SK-N-SH treated with all-trans-retinoic acid at 6 μM for 48 hours (cell line): Measurements from ENCODE around the gene PDIA3.
A peak's percentile ranks its signal among the peaks of the same experiment; 100 is the strongest.
"Not testable (repeated sequence)": the region's sequence is repeated elsewhere in the genome, so short reads cannot be mapped to it uniquely, and the experiment has no call there.

ENCODE experiments used
- ATAC-seq: fragments of 200-7000 bp; cut with Tn5 transposase; 3 replicates; pipeline ENCODE4 v1.9.1; 2020; ENCODE audit warnings: mild to moderate bottlenecking, moderate library complexity
- ARNTL ChIP-seq: fragments of 450-650 bp; formaldehyde crosslinking; IDR thresholded peaks from 2 replicates; pipeline ENCODE4 v1.5.0; 2020; ENCODE audit warnings: low read depth, mild to moderate bottlenecking, moderate library complexity, borderline replicate concordance
- BACH2 ChIP-seq: fragments of 250-450 bp; sonication (Bioruptor Pico); IDR thresholded peaks from 2 replicates; pipeline ENCODE4 v1.9.0; 2021; ENCODE audit warnings: mild to moderate bottlenecking, borderline replicate concordance
- CSDC2 ChIP-seq: fragments of 250-450 bp; sonication (Bioruptor Pico); IDR thresholded peaks from 2 replicates; pipeline ENCODE4 v1.5.0; 2020; ENCODE audit warnings: mild to moderate bottlenecking, moderate library complexity
- ESRRG ChIP-seq: fragments of 250-450 bp; sonication (Bioruptor Pico); IDR thresholded peaks from 2 replicates; pipeline ENCODE4 v1.6.1; 2021; ENCODE audit warnings: mild to moderate bottlenecking
- GLIS3 ChIP-seq: fragments of 250-450 bp; sonication (Bioruptor Pico); IDR thresholded peaks from 2 replicates; pipeline ENCODE4 v1.5.0; 2020; ENCODE audit warnings: mild to moderate bottlenecking, moderate library complexity
- ISL1 ChIP-seq: fragments of 250-450 bp; sonication (Bioruptor Pico); IDR thresholded peaks from 2 replicates; pipeline ENCODE4 v2.1.2; 2022; ENCODE audit warnings: mild to moderate bottlenecking, moderate library complexity
- PPARA ChIP-seq: fragments of 250-450 bp; sonication (Bioruptor Pico); IDR thresholded peaks from 2 replicates; pipeline ENCODE4 v1.5.0; 2020; ENCODE audit warnings: mild to moderate bottlenecking, borderline replicate concordance
- RARB ChIP-seq: fragments of 250-450 bp; sonication (Bioruptor Pico); IDR thresholded peaks from 2 replicates; pipeline ENCODE4 v1.8.0; 2021; ENCODE audit warnings: mild to moderate bottlenecking, moderate library complexity
- SNAI2 ChIP-seq: fragments of 250-450 bp; sonication (Bioruptor Pico); IDR thresholded peaks from 2 replicates; pipeline ENCODE4 v1.5.0; 2020; ENCODE audit warnings: mild to moderate bottlenecking, moderate library complexity
- TCF4 ChIP-seq: fragments of 250-450 bp; sonication (Bioruptor Pico); IDR thresholded peaks from 2 replicates; pipeline ENCODE4 v1.8.0; 2021; ENCODE audit warnings: mild to moderate bottlenecking, moderate library complexity, borderline replicate concordance
- TOX ChIP-seq: fragments of 250-450 bp; sonication (Bioruptor Pico); IDR thresholded peaks from 2 replicates; pipeline ENCODE4 v1.8.0; 2021; ENCODE audit warnings: mild to moderate bottlenecking, moderate library complexity, borderline replicate concordance
- ZC3H10 ChIP-seq: fragments of 250-450 bp; sonication (Bioruptor Pico); IDR thresholded peaks from 2 replicates; pipeline ENCODE4 v1.5.1; 2021; ENCODE audit warnings: mild to moderate bottlenecking, moderate library complexity
- ZFP3 ChIP-seq: fragments of 250-450 bp; sonication (Bioruptor Pico); IDR thresholded peaks from 2 replicates; pipeline ENCODE4 v1.5.0; 2020; ENCODE audit warnings: mild to moderate bottlenecking, moderate library complexity
- ZFP30 ChIP-seq: fragments of 450-650 bp; formaldehyde crosslinking; IDR thresholded peaks from 2 replicates; pipeline ENCODE4 v1.5.0; 2022; ENCODE audit warnings: mild to moderate bottlenecking, moderate library complexity
- ZNF565 ChIP-seq: fragments of 450-650 bp; formaldehyde crosslinking; conservative IDR thresholded peaks from 2 replicates; pipeline ENCODE4 v1.5.0; 2020; ENCODE audit warnings: low read depth, mild to moderate bottlenecking, moderate library complexity
- ZNF70 ChIP-seq: fragments of 450-650 bp; formaldehyde crosslinking; IDR thresholded peaks from 2 replicates; pipeline ENCODE4 v1.5.0; 2020; ENCODE audit warnings: mild to moderate bottlenecking, moderate library complexity
- ZNF8 ChIP-seq: fragments of 450-650 bp; formaldehyde crosslinking; IDR thresholded peaks from 2 replicates; pipeline ENCODE4 v1.5.0; 2020; ENCODE audit warnings: mild to moderate bottlenecking, moderate library complexity
- TF ChIP-seq, protein P1 (sequence below): fragments of 250-450 bp; sonication (Bioruptor Pico); IDR thresholded peaks from 2 replicates; pipeline ENCODE4 v1.5.1; 2021; ENCODE audit warnings: mild to moderate bottlenecking, moderate library complexity
- TF ChIP-seq, protein P2 (sequence below): fragments of 250-450 bp; sonication (Bioruptor Pico); IDR thresholded peaks from 2 replicates; pipeline ENCODE4 v1.5.1; 2020; ENCODE audit warnings: low read depth, mild to moderate bottlenecking, moderate library complexity
- TF ChIP-seq, protein P3 (sequence below): fragments of 250-450 bp; sonication (Bioruptor Pico); IDR thresholded peaks from 2 replicates; pipeline ENCODE4 v1.8.0; 2021; ENCODE audit warnings: low read depth, mild to moderate bottlenecking, moderate library complexity, borderline replicate concordance
- TF ChIP-seq, protein P4 (sequence below): fragments of 250-450 bp; sonication (Bioruptor Pico); IDR thresholded peaks from 2 replicates; pipeline ENCODE4 v1.5.0; 2020; ENCODE audit warnings: mild to moderate bottlenecking, moderate library complexity

PDIA3 gene

DNA sequence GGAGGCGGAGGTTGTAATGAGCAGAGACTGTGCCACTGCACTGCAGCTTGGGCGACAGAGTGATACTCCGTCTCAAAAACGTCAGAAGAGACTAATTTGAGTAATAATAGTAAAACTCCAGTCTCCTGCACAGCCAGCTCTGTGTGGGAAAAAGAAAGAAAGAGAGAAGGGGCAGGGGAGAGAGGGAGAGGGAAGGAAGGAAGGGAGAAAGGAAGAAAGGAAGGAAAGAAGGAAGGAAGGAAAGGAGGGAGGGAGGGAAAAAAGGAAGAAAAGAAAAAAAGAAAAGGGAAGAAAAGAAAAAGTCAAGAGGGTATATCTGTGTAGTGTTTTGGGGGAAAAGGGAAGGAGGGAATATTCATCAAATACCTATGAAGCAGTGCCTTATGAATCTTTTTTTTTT lies 23.1 kb upstream of the PDIA3 start:
- TF ChIP-seq TOX (no peak), CSDC2 (no peak), ARNTL (CRISPR knock-in tag) (no peak), BACH2 (no peak), ESRRG (CRISPR knock-in tag) (no peak), PPARA (CRISPR knock-in tag) (no peak), ISL1 (CRISPR knock-in tag) (no peak)
- TF ChIP-seq, protein P1, sequence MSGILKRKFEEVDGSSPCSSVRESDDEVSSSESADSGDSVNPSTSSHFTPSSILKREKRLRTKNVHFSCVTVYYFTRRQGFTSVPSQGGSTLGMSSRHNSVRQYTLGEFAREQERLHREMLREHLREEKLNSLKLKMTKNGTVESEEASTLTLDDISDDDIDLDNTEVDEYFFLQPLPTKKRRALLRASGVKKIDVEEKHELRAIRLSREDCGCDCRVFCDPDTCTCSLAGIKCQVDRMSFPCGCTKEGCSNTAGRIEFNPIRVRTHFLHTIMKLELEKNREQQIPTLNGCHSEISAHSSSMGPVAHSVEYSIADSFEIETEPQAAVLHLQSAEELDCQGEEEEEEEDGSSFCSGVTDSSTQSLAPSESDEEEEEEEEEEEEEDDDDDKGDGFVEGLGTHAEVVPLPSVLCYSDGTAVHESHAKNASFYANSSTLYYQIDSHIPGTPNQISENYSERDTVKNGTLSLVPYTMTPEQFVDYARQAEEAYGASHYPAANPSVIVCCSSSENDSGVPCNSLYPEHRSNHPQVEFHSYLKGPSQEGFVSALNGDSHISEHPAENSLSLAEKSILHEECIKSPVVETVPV (CRISPR knock-in tag): no peak
- TF ChIP-seq, protein P2, sequence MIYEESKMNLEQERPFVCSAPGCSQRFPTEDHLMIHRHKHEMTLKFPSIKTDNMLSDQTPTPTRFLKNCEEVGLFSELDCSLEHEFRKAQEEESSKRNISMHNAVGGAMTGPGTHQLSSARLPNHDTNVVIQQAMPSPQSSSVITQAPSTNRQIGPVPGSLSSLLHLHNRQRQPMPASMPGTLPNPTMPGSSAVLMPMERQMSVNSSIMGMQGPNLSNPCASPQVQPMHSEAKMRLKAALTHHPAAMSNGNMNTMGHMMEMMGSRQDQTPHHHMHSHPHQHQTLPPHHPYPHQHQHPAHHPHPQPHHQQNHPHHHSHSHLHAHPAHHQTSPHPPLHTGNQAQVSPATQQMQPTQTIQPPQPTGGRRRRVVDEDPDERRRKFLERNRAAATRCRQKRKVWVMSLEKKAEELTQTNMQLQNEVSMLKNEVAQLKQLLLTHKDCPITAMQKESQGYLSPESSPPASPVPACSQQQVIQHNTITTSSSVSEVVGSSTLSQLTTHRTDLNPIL (CRISPR knock-in tag): no peak
- TF ChIP-seq, all 23 proteins: peak for 0
- ATAC-seq: no peak

DNA sequence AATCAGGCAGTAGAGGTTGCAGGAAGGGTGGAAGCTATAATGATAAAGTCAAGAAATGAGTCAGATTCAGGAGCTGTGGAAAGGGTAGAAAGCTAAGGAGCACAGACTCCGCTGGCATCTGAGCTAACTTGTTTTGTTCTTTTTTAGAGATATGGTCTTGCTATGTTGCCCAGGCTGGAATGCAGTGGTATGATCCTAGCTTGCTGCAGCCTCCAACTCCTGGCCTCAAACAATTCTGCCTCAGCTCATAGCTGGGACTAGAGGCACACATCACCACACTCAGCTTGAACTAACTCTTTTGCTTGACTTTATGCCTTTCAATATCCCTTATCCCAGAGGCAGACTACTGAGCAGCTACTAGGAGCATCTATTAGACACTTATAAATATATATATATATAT lies 19.9 kb upstream of the PDIA3 start:
- not testable (repeated sequence) for ATAC-seq

DNA sequence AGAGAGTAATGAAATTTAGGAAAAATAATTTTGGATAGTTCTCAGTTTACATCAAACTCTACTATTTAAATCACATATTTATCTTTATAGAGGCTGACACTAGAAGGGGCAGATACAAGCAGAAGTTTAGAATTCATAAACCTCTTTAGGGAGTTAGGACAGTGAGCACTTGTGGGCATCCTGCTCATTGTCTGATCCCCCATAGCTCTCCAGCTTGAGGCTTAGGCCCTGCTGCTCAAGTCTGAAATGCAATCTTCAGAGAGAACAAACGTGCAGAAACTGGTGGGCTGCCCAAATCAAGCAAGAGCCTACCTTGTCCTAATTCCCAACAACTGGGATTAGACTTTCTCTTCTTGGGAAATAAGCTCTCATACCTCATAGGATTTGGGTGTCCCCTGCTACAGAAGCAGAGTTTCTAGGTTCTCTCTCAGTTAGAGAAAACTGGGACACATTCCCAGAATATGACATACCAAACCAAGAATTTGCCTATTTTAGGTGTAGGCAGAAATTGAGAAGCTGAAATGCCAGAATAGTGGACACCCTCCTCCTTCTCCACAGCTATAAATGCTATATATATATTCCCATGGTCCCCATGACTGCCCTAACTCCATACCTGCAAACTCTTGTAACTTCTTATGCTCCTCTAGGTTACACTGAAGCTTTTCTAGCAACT lies 18.0 kb upstream of the PDIA3 start:
- peak; percentile 75 for ATAC-seq

DNA sequence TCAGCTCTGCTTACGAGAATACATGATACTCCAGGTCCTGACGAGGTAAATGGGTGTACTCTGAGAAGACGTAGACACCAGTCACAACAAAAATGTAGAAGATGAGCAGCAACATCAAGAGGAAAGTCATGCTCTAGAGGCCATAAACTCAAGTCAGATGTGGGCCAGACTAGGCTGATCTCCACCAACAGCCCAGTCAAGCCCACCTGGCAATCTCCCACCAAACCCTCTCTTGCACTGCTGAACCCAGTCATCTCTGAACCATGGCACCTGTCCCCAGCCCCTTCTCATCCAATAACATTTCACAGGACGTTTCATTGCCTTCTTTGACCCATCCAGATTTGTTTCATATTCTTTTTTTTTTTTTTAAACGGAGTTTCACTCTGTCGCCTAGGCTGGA lies 10.8 kb upstream of the PDIA3 start:
- TF ChIP-seq ZFP3 (CRISPR knock-in tag): no peak
- TF ChIP-seq, protein P3, sequence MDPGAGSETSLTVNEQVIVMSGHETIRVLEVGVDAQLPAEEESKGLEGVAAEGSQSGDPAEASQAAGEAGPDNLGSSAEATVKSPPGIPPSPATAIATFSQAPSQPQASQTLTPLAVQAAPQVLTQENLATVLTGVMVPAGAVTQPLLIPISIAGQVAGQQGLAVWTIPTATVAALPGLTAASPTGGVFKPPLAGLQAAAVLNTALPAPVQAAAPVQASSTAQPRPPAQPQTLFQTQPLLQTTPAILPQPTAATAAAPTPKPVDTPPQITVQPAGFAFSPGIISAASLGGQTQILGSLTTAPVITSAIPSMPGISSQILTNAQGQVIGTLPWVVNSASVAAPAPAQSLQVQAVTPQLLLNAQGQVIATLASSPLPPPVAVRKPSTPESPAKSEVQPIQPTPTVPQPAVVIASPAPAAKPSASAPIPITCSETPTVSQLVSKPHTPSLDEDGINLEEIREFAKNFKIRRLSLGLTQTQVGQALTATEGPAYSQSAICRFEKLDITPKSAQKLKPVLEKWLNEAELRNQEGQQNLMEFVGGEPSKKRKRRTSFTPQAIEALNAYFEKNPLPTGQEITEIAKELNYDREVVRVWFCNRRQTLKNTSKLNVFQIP (CRISPR knock-in tag): no peak
- no peak for TF ChIP-seq ARNTL (CRISPR knock-in tag)
- TF ChIP-seq ZFP30 (CRISPR knock-in tag): no peak
- no peak for TF ChIP-seq ZNF565 (CRISPR knock-in tag)
- TF ChIP-seq TCF4 (CRISPR knock-in tag): no peak
- TF ChIP-seq ZNF8: no peak
- no peak for TF ChIP-seq ESRRG (CRISPR knock-in tag)
- TF ChIP-seq ZNF70 (CRISPR knock-in tag): no peak
- TF ChIP-seq BACH2: no peak
- TF ChIP-seq, protein P4, sequence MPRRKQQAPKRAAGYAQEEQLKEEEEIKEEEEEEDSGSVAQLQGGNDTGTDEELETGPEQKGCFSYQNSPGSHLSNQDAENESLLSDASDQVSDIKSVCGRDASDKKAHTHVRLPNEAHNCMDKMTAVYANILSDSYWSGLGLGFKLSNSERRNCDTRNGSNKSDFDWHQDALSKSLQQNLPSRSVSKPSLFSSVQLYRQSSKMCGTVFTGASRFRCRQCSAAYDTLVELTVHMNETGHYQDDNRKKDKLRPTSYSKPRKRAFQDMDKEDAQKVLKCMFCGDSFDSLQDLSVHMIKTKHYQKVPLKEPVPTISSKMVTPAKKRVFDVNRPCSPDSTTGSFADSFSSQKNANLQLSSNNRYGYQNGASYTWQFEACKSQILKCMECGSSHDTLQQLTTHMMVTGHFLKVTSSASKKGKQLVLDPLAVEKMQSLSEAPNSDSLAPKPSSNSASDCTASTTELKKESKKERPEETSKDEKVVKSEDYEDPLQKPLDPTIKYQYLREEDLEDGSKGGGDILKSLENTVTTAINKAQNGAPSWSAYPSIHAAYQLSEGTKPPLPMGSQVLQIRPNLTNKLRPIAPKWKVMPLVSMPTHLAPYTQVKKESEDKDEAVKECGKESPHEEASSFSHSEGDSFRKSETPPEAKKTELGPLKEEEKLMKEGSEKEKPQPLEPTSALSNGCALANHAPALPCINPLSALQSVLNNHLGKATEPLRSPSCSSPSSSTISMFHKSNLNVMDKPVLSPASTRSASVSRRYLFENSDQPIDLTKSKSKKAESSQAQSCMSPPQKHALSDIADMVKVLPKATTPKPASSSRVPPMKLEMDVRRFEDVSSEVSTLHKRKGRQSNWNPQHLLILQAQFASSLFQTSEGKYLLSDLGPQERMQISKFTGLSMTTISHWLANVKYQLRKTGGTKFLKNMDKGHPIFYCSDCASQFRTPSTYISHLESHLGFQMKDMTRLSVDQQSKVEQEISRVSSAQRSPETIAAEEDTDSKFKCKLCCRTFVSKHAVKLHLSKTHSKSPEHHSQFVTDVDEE: no peak
- no peak for TF ChIP-seq ISL1 (CRISPR knock-in tag)
- TF ChIP-seq, protein P1 (CRISPR knock-in tag): no peak
- no peak for TF ChIP-seq CSDC2
- no peak for TF ChIP-seq ZC3H10 (CRISPR knock-in tag)
- no peak for TF ChIP-seq GLIS3 (CRISPR knock-in tag)
- TF ChIP-seq TOX: no peak
- TF ChIP-seq RARB: no peak
- TF ChIP-seq, protein P2 (CRISPR knock-in tag): no peak
- TF ChIP-seq SNAI2 (CRISPR knock-in tag): no peak
- TF ChIP-seq, all 23 proteins: peak for 0
- no peak for ATAC-seq

DNA sequence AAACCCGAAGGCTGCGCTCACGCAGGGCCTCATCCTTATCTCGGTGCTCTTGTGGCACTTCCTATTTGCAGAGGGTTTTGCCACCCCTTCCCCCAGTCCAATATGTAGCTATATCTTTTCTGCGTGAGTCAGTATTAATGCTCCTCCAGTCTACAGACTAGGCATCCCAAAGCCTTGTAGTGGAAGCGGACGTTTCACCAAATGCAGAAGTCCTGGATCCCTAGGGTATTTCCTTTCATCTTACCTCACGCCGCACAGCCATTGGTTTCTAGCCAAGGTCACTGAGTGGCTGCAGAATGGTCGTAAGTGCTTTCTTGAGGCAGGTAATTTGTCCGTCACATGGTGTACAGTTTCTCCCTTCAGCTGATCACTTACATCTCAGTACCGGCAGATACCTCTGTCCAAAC lies 668 bp downstream of the PDIA3 start:
- peak; percentile 52; the same call in 2 of the 3 replicates for ATAC-seq
